GM08714 (cell line): ENCODE results near the gene AATF.

Source experiments
- H3K4me3 ChIP-seq: fragments of 200-500 bp; sonication (Bioruptor generic); 2 replicates; pipeline ENCODE4 v1.5.1; 2014; ENCODE audit warnings: mild to moderate bottlenecking, low read length, inconsistent platforms
- ZNF274 ChIP-seq: IDR thresholded peaks from 2 replicates; pipeline ENCODE4 v1.6.1; 2012; ENCODE audit warnings: mild to moderate bottlenecking, low read depth, low read length

AATF gene

GRCh38 chr17:37024181-37024637, 75.5 kb downstream of the AATF start:
- TF ChIP-seq ZNF274, result no peak

GRCh38 chr17:37025238-37025637, 76.5 kb downstream of the AATF start:
- no peak overlapping the region for H3K4me3 ChIP-seq
- TF ChIP-seq ZNF274, result no peak

More at GRCh38 chr17:37024181-37024637, 75.5 kb downstream of the AATF start:
- H3K4me3 ChIP-seq, result no peak overlapping the region

- TF ChIP-seq ZNF274, result no peak
Measured at GRCh38 chr17:37025847-37026530, 77.2 kb downstream of the AATF start.

GRCh38 chr17:37026531-37026869, 77.7 kb downstream of the AATF start:
- no peak overlapping the region for H3K4me3 ChIP-seq
- no peak for TF ChIP-seq ZNF274

More at GRCh38 chr17:37025847-37026530, 77.2 kb downstream of the AATF start:
- no peak overlapping the region for H3K4me3 ChIP-seq

GRCh38 chr17:37028040-37028439, 79.3 kb downstream of the AATF start:
- TF ChIP-seq ZNF274, result no peak
- no peak overlapping the region for H3K4me3 ChIP-seq

GRCh38 chr17:37031493-37032083, 82.8 kb downstream of the AATF start:
- no peak for TF ChIP-seq ZNF274
- H3K4me3 ChIP-seq, result no peak overlapping the region

- no peak overlapping the region for H3K4me3 ChIP-seq
- TF ChIP-seq ZNF274, result no peak
Measured at GRCh38 chr17:37037590-37038155, 88.9 kb downstream of the AATF start.

- no peak overlapping the region for H3K4me3 ChIP-seq
- TF ChIP-seq ZNF274, result no peak
Measured at GRCh38 chr17:37039269-37039668, 90.5 kb downstream of the AATF start.

- H3K4me3 ChIP-seq, result no peak overlapping the region
- no peak for TF ChIP-seq ZNF274
Measured at GRCh38 chr17:37041932-37042331, 93.2 kb downstream of the AATF start.

GRCh38 chr17:37043201-37043600, 94.4 kb downstream of the AATF start:
- no peak overlapping the region for H3K4me3 ChIP-seq
- TF ChIP-seq ZNF274, result no peak

- TF ChIP-seq ZNF274, result no peak
- no peak overlapping the region for H3K4me3 ChIP-seq
Measured at GRCh38 chr17:37045351-37045922, 96.7 kb downstream of the AATF start.

GRCh38 chr17:37047631-37048104, 98.9 kb downstream of the AATF start:
- no peak overlapping the region for H3K4me3 ChIP-seq
- TF ChIP-seq ZNF274, result no peak

GRCh38 chr17:37048811-37049210, 100.1 kb downstream of the AATF start:
- no peak overlapping the region for H3K4me3 ChIP-seq
- no peak for TF ChIP-seq ZNF274

GRCh38 chr17:37050920-37051319, 102.2 kb downstream of the AATF start:
- no peak overlapping the region for H3K4me3 ChIP-seq
- TF ChIP-seq ZNF274, result no peak

- TF ChIP-seq ZNF274, result no peak
- H3K4me3 ChIP-seq, result no peak overlapping the region
Measured at GRCh38 chr17:37051381-37051780, 102.6 kb downstream of the AATF start.

- TF ChIP-seq ZNF274, result no peak
- H3K4me3 ChIP-seq, result no peak overlapping the region
Measured at GRCh38 chr17:37051833-37052232, 103.1 kb downstream of the AATF start.
